Muscle of arm (tissue), 12 donors: Measurements from ENCODE around the gene TSPAN9. TPM values are rescaled to one million over a fixed set of nuclear protein-coding genes. Genes with fewer than 3 reads are reported as not detected.

Source experiments
- DNase-seq: peaks from one replicate; pipeline ENCODE4 v3.0.0-alpha.2; 2013
- polyA plus RNA-seq, 12 donors: library from polyadenylated mRNA; unstranded; fragments of 120-200 nt; gene quantifications; one replicate each; pipeline ENCODE4 v1.2.1, GENCODE V29; 2013; ENCODE audit not compliant: insufficient read length in 12 of 12

The TSPAN9 gene
- polyA plus RNA-seq, 12 donors: 55.2 to 563 (median 115) TPM

DNA sequence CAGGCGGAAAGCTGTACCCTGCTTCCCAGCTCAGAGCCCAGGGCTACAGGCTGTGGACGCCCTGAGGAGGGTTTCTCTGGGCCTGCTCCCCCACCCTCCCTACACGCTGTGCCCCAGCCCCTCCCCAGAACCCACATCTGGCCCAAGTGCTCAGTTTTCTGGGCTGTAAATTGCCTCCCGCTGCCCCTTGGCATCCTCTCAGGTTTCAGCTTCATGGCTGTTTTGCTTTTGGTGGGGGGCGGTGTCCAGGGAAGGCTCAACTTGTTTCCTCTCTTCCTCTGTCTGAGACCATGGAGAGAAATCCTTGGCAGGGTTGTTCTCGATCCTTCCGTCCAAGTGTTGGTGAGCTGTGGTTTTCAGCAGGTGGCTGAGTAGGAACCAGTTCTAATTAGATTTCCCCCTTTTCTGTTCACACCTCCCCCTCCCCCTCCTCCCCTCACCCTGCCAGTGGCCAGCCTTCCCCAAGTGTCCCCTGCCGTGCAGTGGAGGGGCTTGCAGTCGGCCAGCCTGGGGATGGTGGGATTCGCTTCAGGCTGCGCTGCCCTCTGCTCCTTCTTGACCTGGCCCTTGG lies 61.8 kb downstream of the TSPAN9 start:
- DNase-seq: no peak

DNA sequence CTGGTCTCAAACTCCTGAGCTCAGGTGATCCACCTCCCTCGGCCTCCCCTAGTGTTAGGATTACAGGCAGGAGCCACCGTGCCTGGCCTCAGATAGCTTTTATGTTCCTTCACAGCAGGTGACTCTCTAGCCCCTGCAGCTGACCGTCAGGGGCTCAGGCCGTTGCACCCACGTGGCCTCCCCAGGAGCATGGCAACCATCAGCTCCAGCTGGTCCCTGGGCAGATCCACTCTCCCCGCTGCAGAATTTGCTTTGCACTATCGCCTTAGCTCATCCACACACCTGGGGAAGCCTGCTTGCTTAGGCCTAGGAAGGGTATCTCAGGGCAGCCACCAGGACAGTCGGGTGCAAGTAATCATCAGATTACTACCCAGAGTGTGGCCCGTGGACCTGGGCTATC lies 62.6 kb downstream of the TSPAN9 start:
- DNase-seq: no peak

- no peak for DNase-seq
Observed at GRCh38 chr12:3140284-3140683, 63.1 kb downstream of the TSPAN9 start.

DNA sequence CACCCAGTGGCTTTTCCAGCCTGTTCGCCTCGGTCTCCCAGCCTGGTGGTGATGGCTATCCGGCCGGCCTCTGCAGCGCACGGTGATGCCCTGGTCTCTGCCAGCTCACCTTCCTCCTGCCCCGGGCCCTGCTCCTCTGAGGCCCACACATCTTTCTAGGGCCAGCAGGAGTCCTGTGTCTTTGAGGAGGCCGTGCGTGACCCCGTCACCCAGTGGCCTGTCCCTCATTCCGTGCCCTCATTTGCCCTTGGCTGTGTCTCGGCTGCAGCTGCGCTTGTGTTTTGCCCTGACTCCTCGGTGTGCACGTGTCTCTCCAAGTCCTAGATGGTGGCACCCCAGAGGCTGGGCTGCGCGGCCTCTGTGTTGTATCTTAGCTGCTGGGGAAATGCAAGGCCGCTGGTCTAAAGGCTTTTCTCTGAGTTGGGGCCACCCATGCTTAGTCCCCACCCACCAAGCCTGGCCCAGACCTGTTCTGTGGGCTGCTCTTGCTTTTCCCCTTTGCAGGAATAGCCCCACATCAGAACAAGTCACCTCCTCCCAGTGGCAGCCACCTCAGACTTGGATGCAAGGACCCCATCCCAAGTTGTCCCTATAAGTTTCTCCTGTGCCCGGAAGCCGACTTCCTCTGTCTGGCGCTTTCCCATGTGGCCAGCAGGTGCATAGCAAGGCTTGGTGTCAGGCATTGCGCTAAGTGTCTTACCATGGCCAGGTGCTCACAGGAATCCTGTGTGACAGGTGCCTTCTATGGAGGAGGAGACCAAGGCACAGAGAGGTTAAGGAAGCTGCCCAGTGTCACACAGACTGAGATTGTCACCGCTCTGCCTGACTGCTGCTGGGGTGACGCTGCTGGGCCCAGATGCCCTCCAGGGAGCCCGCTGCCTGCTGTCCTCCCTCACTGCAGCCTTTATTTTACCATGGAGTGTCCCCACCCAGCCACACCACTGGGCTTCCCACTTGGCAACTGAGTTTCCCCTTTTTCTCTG lies 64.5 kb downstream of the TSPAN9 start:
- no peak for DNase-seq

GRCh38 chr12:3142386-3142785 lies 65.2 kb downstream of the TSPAN9 start:
- DNase-seq: no peak

DNA sequence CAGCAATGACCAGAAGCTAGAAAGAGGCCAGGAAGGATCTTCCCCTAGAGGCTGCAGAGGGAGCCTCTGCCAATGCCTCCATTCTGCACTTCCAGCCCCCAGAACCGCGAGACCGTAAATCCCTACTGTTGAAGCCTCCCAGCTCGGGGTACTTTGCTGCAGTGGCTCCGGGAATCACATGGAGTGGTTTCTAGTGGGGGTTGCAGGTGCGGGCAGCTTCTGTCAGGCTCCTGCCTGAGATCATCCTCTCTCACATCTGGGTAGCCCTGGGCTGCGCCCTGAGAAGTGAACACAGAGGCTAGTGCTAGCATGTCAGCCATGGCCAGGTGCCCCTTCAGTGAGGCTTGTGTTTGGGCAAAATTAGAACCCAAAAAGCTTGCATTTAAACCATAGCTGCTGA lies 67.3 kb downstream of the TSPAN9 start:
- DNase-seq: no peak

DNA sequence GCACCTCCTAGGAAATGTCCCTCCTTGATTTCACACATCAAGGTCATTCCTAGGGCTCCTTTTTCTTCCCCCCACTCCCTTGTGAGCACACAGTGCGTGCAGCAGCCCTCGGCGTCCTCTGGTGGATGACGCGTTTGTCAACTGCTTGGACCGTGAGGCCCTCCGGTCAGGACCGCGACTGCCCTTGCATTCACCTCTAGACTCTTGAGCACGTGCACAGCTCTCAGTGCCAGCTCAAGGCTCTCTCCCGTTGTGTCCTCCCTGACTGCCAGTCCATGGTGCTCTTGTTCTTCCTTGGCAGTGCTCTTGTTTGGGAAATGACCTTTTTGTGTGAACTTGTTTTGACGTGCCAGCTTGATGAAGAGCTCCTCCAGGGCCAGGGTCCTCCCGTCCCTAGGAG lies 67.9 kb downstream of the TSPAN9 start:
- no peak for DNase-seq

DNA sequence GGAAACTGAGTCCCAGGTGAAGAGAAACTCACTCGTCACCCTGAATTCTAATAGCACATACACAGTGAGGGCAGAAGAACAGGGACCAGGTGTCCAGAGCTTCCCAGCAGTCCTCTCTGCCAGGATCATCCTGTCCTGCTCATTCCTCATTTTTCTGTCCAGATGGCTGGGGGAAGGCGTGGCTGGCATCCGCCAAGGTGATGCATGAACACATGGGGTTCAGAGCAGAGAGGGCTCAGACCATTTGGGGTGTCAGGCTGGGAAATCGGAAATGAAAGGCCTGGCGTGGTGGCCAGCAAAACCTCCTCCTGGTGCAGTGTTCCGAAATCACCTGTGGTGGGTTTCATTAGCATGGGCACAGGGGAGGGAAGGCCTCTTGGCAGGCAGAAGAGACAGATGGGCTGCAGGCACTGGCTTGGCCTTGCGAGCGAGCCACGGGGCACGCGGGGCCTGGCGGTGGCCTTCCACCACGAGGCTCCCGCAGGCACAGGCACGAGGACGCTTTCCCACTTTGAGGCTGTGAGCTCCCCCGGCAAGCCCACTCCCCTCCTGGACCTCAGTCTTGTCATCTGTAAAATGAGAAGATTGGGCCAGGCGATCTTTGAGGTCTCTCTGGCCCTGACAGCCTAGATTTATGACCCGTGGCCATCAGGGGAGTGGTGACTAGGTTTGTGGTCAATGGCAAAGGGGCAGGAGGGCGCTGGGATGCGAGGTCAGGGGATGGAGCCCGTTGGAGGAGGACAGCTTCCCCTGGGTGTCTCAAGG lies 68.5 kb downstream of the TSPAN9 start:
- no peak for DNase-seq

GRCh38 chr12:3147260-3147659 lies 70.1 kb downstream of the TSPAN9 start:
- DNase-seq: no peak

DNA sequence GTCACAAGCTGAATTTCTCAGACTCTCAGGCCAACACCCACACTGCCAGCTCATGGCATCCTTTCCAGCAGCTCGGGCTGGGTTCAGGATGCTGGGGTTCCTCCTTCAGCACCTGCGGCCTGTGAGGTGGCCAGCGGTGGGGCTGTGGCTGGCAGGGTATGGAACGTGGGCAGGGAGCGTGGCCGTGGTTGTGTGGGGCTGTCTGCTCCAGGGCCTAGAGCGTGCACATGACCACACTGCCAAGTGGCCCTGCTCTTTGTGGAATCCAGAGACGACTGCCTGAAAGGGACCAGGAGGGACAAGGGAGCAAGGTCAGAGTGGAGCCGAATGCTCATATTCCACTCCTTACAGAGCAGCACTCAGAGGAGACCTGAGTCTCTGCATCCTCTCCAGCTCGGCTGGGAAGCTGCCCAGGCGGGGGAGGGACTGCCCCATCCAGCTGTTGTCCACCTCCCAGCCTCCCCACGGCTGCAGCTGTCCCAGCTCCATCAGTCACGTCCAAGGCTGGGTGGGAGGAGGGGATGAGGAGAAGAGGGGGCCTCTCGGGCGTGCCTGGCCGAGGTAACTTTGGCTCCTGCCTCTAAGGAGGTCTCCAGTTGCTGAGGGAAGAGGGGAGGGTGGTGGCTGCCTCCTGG lies 71.3 kb downstream of the TSPAN9 start:
- DNase-seq: peak; percentile 90

GRCh38 chr12:3149515-3150307 lies 72.5 kb downstream of the TSPAN9 start:
- DNase-seq: no peak

DNA sequence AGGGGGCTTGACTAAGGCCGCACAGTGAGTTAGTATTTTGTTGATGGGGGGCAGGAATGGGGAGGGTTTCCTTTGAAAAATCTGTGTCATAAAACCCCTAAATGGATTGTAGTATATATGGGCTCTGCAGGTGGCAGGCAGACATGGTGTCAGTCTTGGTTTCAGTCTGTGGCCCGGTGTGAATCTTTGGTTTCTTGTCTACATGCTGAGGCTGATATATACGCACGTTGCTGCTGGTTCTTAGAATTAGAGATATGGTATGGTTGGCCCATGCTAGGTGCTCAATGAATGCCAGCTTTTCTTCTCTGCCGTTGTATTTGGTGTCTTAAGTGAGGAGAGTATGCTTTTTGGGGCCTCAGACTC lies 73.1 kb downstream of the TSPAN9 start:
- no peak for DNase-seq

- DNase-seq: peak; percentile 80
Observed at GRCh38 chr12:3150931-3151835, 74.0 kb downstream of the TSPAN9 start.

DNA sequence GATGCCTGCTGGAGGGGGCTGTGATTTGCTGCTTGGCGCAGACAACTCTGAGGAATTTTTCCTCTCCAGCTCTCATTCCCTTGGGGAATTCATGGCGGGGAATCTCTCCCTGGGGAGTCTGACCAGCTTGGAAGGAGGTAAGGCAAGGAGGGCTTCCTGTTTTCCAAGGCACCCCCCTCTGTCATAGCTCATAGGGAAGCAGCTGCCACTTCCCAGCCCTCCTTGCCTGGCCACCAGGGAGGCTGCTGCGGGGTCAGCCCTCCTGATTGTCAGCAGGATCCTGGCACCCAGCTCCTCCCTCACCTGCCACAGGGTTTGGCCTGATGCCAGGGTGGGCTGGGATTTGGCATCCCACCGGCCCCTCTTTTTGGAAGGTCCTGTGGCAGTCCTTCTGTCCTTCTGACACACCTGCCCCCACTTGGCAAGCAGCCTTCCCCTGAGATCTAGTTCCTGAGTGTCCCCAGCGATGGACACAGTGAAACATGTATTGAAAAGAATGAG lies 74.9 kb downstream of the TSPAN9 start:
- DNase-seq: no peak

DNA sequence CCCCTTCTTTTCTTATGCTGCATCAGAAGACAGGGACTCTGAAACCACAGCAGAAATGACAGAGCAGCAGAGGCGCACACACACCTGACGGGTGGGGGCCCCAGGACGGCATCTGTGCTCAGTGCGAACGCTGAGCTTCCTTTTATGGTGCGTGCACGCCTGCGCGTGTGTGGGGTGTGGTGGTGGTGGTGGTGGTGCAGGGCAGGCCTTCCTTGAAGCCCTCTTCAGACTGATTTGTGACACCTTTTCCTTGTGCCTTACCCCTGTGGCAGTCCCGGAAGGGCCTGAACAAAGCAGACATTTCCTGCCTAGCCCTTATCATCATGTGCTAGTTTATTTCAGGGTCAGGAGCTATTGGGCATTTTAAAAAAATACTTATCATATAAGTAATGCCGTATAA lies 75.7 kb downstream of the TSPAN9 start:
- DNase-seq: no peak

DNA sequence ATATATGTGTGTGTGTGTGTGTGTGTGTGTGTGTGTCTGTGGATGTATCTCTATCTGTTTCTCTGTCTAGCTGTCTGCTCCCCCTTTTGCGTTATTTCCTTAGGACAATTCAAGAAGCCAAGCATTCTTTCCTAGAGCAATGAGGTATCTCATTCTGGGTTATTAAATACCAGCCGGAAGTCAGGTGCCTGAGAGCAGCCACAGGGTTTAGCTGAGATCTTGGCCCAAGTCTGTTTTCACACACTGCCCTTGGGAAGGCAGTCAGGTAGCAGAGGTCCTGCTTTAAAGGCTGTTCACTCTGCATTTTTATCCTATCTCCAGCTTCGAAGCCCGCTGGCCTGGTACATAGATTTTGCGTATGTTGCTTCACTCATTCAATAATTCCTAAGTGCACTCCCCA lies 76.8 kb downstream of the TSPAN9 start:
- DNase-seq: no peak

DNA sequence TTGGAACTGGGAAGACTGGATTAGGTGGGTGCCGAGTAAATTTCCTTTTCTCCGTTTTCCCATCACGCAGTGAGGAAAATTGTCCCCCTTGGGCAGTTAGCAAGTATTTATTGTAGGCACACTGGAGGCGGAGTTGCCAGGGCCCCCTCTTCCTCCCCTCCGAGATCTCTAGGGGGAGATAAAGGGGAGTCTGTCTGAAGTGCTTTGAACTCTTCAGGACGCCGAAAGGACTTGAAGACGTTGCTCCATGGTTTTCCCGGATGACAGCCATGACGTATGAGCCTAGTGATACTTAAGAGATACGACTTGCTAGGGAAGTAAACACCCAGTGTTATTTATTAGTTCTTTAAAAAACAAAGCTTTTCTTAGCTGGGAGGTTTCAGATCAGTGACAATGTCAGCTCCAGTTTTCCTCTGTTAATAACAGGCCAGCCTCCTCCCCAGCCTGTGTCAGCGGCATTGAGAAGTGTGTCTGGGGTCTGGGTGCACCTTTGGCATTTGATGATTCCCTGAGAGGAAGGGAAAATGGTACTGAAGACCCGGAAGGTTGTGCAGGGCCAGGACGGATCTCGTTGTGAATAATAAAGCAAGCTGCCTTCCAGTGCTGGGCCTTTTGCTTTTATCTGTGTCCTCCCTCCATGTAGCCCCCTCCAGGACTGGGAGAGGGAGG lies 78.7 kb downstream of the TSPAN9 start:
- DNase-seq: no peak

DNA sequence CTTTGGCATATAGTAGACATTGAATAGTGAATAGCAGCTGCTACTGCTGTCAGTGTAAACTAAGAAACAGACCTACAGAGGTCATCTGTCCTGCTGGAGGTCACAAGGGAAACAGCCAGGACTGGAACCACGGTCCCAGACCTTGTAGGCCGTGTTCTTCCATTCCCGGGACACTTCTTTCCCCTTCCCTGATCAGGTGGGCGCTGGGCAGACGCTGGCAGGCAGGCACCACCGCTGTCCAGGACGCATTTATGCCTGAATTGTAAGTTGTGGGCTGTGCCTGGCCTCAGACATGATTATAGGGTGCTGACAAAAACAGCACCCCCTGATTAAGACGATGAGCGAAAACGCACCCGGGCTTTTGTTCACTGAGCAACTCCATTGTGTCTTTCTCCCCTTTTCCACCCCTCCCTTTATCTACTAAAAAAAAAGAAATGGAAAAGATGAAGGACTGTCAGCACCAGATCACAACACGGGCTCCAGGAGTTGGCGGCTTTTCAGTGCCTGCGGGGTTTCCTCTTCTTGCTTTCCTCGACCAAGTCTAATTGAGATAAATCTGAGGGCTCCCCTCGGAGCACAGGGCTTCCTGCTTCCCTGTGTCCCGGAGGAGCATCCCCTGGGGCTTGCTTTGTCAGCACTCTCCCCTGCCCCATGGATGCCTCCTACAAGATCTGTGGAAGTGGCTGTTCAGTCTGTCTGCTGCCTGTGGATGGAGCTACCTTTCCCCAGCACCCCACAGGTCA lies 80.6 kb downstream of the TSPAN9 start:
- no peak for DNase-seq
